ENCODE measurements around the gene LMBR1L.
"Not testable (repeated sequence)": the region's sequence is repeated elsewhere in the genome, so short reads cannot be mapped to it uniquely, and the experiment has no call there.

LMBR1L gene

GRCh38 chr12:49110464-49111155 lies at the start of gene LMBR1L:
TSS of gene LMBR1L (minus strand) at chr12:49110847. CDS start at chr12:49110555, 292 bp downstream.
- DNase-seq (ENCODE audit: low read depth in 2 of 2, low spot score in 1 of 2): peak; percentile 93 to 94

- DNase-seq (ENCODE audit: low read depth in 2 of 2, low spot score in 1 of 2): no peak
Measured at GRCh38 chr12:49160399-49160798, 49.8 kb upstream of the LMBR1L start.

- no peak for DNase-seq (ENCODE audit: low read depth in 2 of 2, low spot score in 1 of 2)
Measured at GRCh38 chr12:49154221-49154620, 43.6 kb upstream of the LMBR1L start.

- no peak for DNase-seq (ENCODE audit: low read depth in 2 of 2, low spot score in 1 of 2)
Measured at GRCh38 chr12:49147384-49147783, 36.7 kb upstream of the LMBR1L start.

GRCh38 chr12:49146406-49146805 lies 35.8 kb upstream of the LMBR1L start:
- no peak for DNase-seq (ENCODE audit: low read depth in 2 of 2, low spot score in 1 of 2)

GRCh38 chr12:49144384-49144783 lies 33.7 kb upstream of the LMBR1L start:
- no peak for DNase-seq (ENCODE audit: low read depth in 2 of 2, low spot score in 1 of 2)

GRCh38 chr12:49138999-49139398 lies 28.4 kb upstream of the LMBR1L start:
- DNase-seq (ENCODE audit: low read depth in 2 of 2, low spot score in 1 of 2): no peak

GRCh38 chr12:49138587-49138986 lies 27.9 kb upstream of the LMBR1L start:
- DNase-seq (ENCODE audit: low read depth in 2 of 2, low spot score in 1 of 2): no peak

GRCh38 chr12:49137476-49137875 lies 26.8 kb upstream of the LMBR1L start:
- DNase-seq (ENCODE audit: low read depth in 2 of 2, low spot score in 1 of 2): no peak

- not testable (repeated sequence) for DNase-seq (ENCODE audit: low read depth in 2 of 2, low spot score in 1 of 2)
Measured at GRCh38 chr12:49136997-49137396, 26.4 kb upstream of the LMBR1L start.

- no peak for DNase-seq (ENCODE audit: low read depth in 2 of 2, low spot score in 1 of 2)
Measured at GRCh38 chr12:49133590-49133989, 22.9 kb upstream of the LMBR1L start.

GRCh38 chr12:49133014-49133413 lies 22.4 kb upstream of the LMBR1L start:
- no peak for DNase-seq (ENCODE audit: low read depth in 2 of 2, low spot score in 1 of 2)

GRCh38 chr12:49131894-49132461 lies 21.3 kb upstream of the LMBR1L start:
- no peak for DNase-seq (ENCODE audit: low read depth in 2 of 2, low spot score in 1 of 2)

GRCh38 chr12:49131051-49131893 lies 20.6 kb upstream of the LMBR1L start, which contains the start of gene TUBA1B:
TSS of gene TUBA1B (minus strand) at chr12:49131395. CDS start at chr12:49131300, 95 bp downstream.
- peak; percentile 79 to 86 for DNase-seq (ENCODE audit: low read depth in 2 of 2, low spot score in 1 of 2)

GRCh38 chr12:49130151-49131050 lies 19.8 kb upstream of the LMBR1L start:
- DNase-seq (ENCODE audit: low read depth in 2 of 2, low spot score in 1 of 2): peak; percentile 76 to 89

- no peak for DNase-seq (ENCODE audit: low read depth in 2 of 2, low spot score in 1 of 2)
Measured at GRCh38 chr12:49129332-49130150, 18.9 kb upstream of the LMBR1L start.

GRCh38 chr12:49127971-49128370 lies 17.3 kb upstream of the LMBR1L start:
- not testable (repeated sequence) for DNase-seq (ENCODE audit: low read depth in 2 of 2, low spot score in 1 of 2)

- DNase-seq (ENCODE audit: low read depth in 2 of 2, low spot score in 1 of 2): no peak
Measured at GRCh38 chr12:49126852-49127763, 16.5 kb upstream of the LMBR1L start.

Data from stimulated activated CD8-positive, alpha-beta memory T cell treated with anti-CD3 and anti-CD28 coated beads, Interleukin-4, amount 100 ng/mL, for 1 hour (primary cell).